DMS53 treated with DMSO at 0.1 percent for 48 hours (cell line): ENCODE results near the gene C14orf93.

Experiments used
- DNase-seq: peaks from one replicate; lab custom pipeline; 2025; ENCODE audit not compliant: unreplicated experiment; lab: John Stamatoyannopoulos, UW

C14orf93 gene

GRCh38 chr14:22995889-22996625 lies 13.9 kb downstream of the C14orf93 start:
- DNase-seq = no peak

GRCh38 chr14:22994762-22995275 lies 15.1 kb downstream of the C14orf93 start:
- DNase-seq = no peak

DNA sequence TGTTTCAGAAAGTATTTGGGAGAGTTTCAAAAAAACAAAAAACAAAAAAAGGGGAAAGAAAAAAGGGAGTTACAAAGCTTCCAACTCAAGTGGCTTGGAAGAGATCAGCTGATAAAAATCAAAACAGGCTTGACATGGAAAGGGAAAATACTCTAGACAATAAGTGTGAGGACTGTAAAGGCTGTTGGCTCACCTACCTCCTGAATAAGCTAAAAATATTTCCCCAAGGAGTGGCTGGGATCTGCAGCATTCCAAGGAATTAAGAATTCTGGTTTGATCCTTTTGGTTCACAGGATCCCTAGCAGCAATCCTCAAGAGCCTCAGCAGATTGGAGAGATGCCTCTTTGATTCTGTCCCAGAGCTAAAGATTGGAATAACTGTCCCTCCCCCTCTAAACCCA lies 16.4 kb downstream of the C14orf93 start:
- no peak for DNase-seq

DNA sequence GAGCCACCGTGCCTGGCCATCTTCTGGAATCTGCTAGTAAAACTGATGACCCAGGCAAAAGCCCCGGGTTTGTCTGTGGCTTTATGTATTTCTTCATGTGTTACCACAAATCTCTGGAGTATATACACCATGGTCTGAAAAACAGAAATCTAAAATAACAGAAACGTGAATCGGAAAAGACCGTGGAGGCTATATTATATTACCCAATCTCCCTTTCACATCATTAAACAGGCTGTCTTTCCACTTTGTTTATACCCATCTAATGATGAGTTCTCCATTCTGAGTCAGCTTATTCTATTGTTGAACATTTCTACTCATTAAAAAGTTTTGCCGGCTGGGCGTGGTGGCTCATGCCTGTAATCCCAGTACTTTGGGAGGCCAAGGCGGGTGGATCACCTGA lies 18.1 kb downstream of the C14orf93 start:
- no peak for DNase-seq

GRCh38 chr14:22987291-22987690 lies 22.7 kb downstream of the C14orf93 start:
- no peak for DNase-seq

GRCh38 chr14:22986508-22987054 lies 23.4 kb downstream of the C14orf93 start:
- DNase-seq = peak; percentile 57

GRCh38 chr14:22985894-22986507 lies 23.9 kb downstream of the C14orf93 start:
- no peak for DNase-seq

GRCh38 chr14:22984959-22985658 lies 24.8 kb downstream of the C14orf93 start:
- DNase-seq = no peak

DNA sequence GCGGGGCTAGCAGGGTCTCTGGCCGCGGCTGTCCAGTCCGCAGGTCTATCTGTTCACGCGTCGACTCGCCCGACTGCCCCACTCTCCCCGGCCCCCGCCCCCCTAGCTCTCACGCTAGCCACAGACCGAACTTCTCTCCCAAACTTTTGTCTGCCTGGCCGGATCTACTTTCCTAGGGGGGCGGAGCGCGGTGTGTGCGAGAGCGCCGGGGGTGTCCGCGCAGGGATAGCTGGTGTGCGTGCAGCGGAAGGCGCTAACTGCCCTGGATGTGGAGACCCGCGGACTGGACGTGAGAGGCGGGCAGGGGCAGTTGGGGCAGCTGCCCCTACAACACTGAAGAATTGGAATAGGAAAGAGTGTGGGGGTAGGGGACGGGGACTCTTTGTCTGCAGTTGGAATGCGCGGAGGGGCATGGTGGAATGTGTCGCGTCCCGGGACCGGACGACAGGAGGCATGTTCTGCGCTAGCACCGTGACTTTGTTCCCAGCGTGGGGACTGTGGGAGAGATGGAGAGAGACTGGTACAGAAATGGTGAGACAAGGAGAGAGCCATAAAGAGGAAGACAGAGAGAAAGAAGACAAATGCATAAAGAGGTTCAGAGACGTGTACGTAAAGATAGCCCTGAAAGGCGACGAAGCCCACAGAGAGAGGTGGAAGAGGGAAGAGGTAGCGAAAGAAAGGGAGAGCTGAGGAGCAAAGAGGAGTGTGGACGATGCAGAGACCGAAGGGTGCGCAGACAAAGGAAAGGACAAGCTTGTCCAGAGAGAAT lies 27.3 kb downstream of the C14orf93 start, which contains the start of gene AJUBA:
Gene AJUBA (minus strand): TSS at position 75 of the 769 bp plus-strand sequence. CDS start 285 bp downstream, outside the sequence.
- no peak for DNase-seq

DNA sequence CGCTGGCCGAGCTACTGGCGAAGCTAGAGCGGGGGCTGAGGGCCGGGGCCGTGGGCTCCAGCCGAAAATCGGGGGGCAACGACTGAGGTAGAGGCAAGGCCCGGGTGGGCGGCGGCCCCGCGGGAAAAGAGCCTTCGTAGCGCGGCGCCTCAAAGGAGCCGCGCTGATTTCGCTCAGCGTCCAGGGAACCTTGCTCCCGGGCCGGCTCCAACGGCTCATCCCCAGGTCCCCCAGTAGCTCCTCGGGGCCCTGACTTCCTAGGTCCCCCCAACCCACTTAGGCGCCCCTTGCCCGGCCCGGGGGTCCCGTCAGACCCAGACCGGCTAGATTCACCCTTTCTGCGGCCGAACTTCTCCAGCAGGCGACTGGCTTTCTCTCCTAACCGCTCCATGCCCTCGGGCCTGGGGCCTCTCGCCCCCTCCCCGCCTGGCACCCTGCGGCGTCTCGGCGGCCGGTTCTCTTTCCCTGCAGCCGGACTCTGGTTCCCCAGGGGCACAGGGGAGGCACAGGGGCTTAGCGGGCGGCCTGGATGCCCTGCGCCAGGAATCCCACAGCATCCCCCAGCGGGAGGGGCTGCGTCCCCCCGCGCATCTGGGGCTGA lies 28.0 kb downstream of the C14orf93 start:
- no peak for DNase-seq

- DNase-seq = no peak
Measured at GRCh38 chr14:22981090-22981875, 28.7 kb downstream of the C14orf93 start.

- no peak for DNase-seq
Measured at GRCh38 chr14:22980672-22981089, 29.3 kb downstream of the C14orf93 start.

DNA sequence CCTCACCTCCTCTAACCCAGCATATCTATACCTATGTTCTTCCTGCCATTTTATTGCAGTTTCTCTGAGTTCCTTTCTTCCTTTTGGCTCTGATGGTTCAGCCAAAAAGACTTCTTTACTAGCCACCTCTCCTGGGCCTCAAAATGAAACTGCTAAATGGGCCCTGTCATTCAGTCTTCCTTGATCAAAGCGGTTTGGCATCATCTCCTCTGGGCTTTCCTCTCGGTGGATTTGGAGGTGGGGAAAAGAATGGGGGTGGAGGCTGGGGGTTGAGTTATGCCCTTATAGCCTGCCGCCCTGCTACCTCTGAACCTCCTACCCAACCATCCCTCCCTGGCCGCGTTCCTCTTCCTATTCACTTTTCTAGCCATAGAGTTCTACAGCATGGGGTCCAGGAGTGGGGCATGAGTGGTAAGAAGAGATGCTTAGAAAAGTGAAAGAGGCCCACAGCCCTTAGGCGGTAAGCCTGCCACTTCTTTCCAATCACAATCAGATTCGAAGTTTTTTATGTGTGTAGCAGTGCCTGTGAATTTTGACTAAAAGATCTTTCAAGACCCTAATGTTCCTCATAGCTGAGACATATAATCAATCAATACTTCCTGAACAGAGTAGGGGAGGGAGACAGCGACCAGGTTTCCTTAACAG lies 30.1 kb downstream of the C14orf93 start:
- DNase-seq = no peak

- DNase-seq = no peak
Measured at GRCh38 chr14:22978981-22979671, 30.8 kb downstream of the C14orf93 start.

GRCh38 chr14:22978487-22978837 lies 31.5 kb downstream of the C14orf93 start:
- DNase-seq = no peak

- peak; percentile 45 for DNase-seq
Measured at GRCh38 chr14:22977684-22978486, 32.1 kb downstream of the C14orf93 start.

DNA sequence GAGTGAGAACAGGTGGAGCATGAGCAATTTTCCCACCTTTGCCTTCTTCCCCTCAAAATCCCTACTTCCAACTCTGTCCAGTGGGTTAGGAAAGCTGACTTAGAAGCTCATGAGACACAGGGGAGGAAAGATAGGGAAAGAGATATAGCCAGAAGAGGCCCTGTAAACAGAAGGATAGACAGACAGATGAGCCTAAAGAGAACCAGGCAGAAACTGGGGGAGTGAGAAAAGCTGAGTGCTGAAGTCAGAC lies 32.6 kb downstream of the C14orf93 start:
- DNase-seq = peak; percentile 45
